GM12865 (cell line): ENCODE data around the gene KRT85.

ENCODE experiments used
- DNase-seq: peaks from one replicate; pipeline ENCODE4 v3.0.0; 2010; ENCODE audit warnings: low read depth
- H3K4me3 ChIP-seq: 2 replicates; pipeline ENCODE4 v1.5.1; 2011; ENCODE audit warnings: mild to moderate bottlenecking, low read depth, low read length, control low read depth
- CTCF ChIP-seq: IDR thresholded peaks from 2 replicates; pipeline ENCODE4 v1.5.1; 2011; ENCODE audit warnings: low read length, control low read depth, low read depth, inconsistent platforms; ENCODE audit not compliant: insufficient read depth; ENCODE audit errors: missing control alignments

The KRT85 gene

GRCh38 chr12:52327830-52328500, 39.3 kb downstream of the KRT85 start:
- DNase-seq: no peak
- no peak overlapping the region for H3K4me3 ChIP-seq
- TF ChIP-seq CTCF: no peak

GRCh38 chr12:52327052-52327829, 40.0 kb downstream of the KRT85 start:
- peak; percentile 84 for TF ChIP-seq CTCF
- peak; percentile 92 for DNase-seq
- H3K4me3 ChIP-seq: no peak overlapping the region

- DNase-seq: no peak
- no peak overlapping the region for H3K4me3 ChIP-seq
- TF ChIP-seq CTCF: no peak
Measured at GRCh38 chr12:52324153-52324444, 43.2 kb downstream of the KRT85 start.

GRCh38 chr12:52323416-52324152, 43.7 kb downstream of the KRT85 start:
- no peak for TF ChIP-seq CTCF
- DNase-seq: no peak
- no peak overlapping the region for H3K4me3 ChIP-seq

- no peak for TF ChIP-seq CTCF
- no peak for DNase-seq
- no peak overlapping the region for H3K4me3 ChIP-seq
Measured at GRCh38 chr12:52323001-52323400, 44.3 kb downstream of the KRT85 start.

GRCh38 chr12:52322069-52322468, 45.2 kb downstream of the KRT85 start:
- H3K4me3 ChIP-seq: no peak overlapping the region
- no peak for TF ChIP-seq CTCF
- DNase-seq: no peak
